DND-41 (cell line): ENCODE data around the gene ANKRD33.

Experiments
- CTCF ChIP-seq: IDR thresholded peaks from 2 replicates; pipeline ENCODE4 v1.5.1; 2012; ENCODE audit warnings: borderline replicate concordance, low read length, moderate library complexity, mild to moderate bottlenecking; ENCODE audit not compliant: poor library complexity, severe bottlenecking; ENCODE audit errors: extremely low read depth
- EZH2 ChIP-seq: IDR thresholded peaks from 3 replicates; pipeline ENCODE4 v1.6.1; 2012; ENCODE audit warnings: borderline replicate concordance, low read depth, mild to moderate bottlenecking, moderate library complexity, low read length, inconsistent platforms; ENCODE audit not compliant: severe bottlenecking

- TF ChIP-seq CTCF (no peak), EZH2 (no peak)
These were observed 21.1 kb downstream of the ANKRD33 start for GRCh38 chr12:51908876-51909592.
